Activated effector memory CD4-positive, alpha-beta T cell treated with anti-CD3 and anti-CD28 coated beads, Interleukin-2, amount 50 U/mL, for 16 hours (primary cell): ENCODE results near the gene ZNF185.

Experiments used
- DNase-seq: peaks from one replicate; pipeline ENCODE4 v3.0.0-alpha.2; 2020

Gene ZNF185

GRCh38 chrX:152918707-152919106 lies 20.8 kb downstream of the ZNF185 start:
- no peak for DNase-seq

- DNase-seq = no peak
Observed at GRCh38 chrX:152923599-152923998, 25.7 kb downstream of the ZNF185 start.

- no peak for DNase-seq
Observed at GRCh38 chrX:152925835-152926234, 28.0 kb downstream of the ZNF185 start.

- DNase-seq = peak; percentile 75
Observed at GRCh38 chrX:152926279-152926678, 28.4 kb downstream of the ZNF185 start.

GRCh38 chrX:152926923-152927322 lies 29.1 kb downstream of the ZNF185 start:
- no peak for DNase-seq

GRCh38 chrX:152927858-152928760 lies 30.2 kb downstream of the ZNF185 start:
- DNase-seq = no peak

- no peak for DNase-seq
Observed at GRCh38 chrX:152928761-152929400, 31.0 kb downstream of the ZNF185 start.

GRCh38 chrX:152929898-152930297 lies 32.0 kb downstream of the ZNF185 start:
- DNase-seq = no peak

GRCh38 chrX:152930516-152930915 lies 32.6 kb downstream of the ZNF185 start:
- no peak for DNase-seq

- DNase-seq = no peak
Observed at GRCh38 chrX:152932144-152932543, 34.3 kb downstream of the ZNF185 start.

GRCh38 chrX:152932598-152933175 lies 34.8 kb downstream of the ZNF185 start:
- DNase-seq = no peak

- no peak for DNase-seq
Observed at GRCh38 chrX:152936306-152936705, 38.4 kb downstream of the ZNF185 start.

- no peak for DNase-seq
Observed at GRCh38 chrX:152937236-152937635, 39.4 kb downstream of the ZNF185 start.

GRCh38 chrX:152941328-152942076 lies 43.6 kb downstream of the ZNF185 start:
- peak; percentile 96 for DNase-seq

- DNase-seq = no peak
Observed at GRCh38 chrX:152942077-152942442, 44.2 kb downstream of the ZNF185 start.

GRCh38 chrX:152943826-152944225 lies 46.0 kb downstream of the ZNF185 start:
- DNase-seq = no peak

GRCh38 chrX:152945021-152945979 lies 47.4 kb downstream of the ZNF185 start:
- DNase-seq = no peak

- no peak for DNase-seq
Observed at GRCh38 chrX:152946681-152947080, 48.8 kb downstream of the ZNF185 start.
